ENCODE measurements around the gene ZNF503. TPM values are rescaled to one million over a fixed set of nuclear protein-coding genes. Genes with fewer than 3 reads are reported as not detected.

ZNF503 gene
- total RNA-seq, 3 donors from 2014 or later: 3.7 to 32.3 (median 6.1) TPM

GRCh38 chr10:75417522-75417927, 16.0 kb upstream of the ZNF503 start:
- no peak overlapping the region for H3K4me3 ChIP-seq
- DNase-seq: no peak
- ATAC-seq: no peak
- no peaks in the 10 kb centered on the region for H3K9me3 ChIP-seq
- H3K36me3 ChIP-seq (ENCODE audit: low read depth): no peaks in the 10 kb centered on the region
- no peaks in the 10 kb centered on the region for H3K4me1 ChIP-seq (ENCODE audit: low read depth)
- TF ChIP-seq, protein P1, sequence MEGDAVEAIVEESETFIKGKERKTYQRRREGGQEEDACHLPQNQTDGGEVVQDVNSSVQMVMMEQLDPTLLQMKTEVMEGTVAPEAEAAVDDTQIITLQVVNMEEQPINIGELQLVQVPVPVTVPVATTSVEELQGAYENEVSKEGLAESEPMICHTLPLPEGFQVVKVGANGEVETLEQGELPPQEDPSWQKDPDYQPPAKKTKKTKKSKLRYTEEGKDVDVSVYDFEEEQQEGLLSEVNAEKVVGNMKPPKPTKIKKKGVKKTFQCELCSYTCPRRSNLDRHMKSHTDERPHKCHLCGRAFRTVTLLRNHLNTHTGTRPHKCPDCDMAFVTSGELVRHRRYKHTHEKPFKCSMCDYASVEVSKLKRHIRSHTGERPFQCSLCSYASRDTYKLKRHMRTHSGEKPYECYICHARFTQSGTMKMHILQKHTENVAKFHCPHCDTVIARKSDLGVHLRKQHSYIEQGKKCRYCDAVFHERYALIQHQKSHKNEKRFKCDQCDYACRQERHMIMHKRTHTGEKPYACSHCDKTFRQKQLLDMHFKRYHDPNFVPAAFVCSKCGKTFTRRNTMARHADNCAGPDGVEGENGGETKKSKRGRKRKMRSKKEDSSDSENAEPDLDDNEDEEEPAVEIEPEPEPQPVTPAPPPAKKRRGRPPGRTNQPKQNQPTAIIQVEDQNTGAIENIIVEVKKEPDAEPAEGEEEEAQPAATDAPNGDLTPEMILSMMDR (IDR thresholded peaks at IDR 0.05): no peak
- intact Hi-C loops (cut with DNase I, micrococcal nuclease): no loop called here

DNA sequence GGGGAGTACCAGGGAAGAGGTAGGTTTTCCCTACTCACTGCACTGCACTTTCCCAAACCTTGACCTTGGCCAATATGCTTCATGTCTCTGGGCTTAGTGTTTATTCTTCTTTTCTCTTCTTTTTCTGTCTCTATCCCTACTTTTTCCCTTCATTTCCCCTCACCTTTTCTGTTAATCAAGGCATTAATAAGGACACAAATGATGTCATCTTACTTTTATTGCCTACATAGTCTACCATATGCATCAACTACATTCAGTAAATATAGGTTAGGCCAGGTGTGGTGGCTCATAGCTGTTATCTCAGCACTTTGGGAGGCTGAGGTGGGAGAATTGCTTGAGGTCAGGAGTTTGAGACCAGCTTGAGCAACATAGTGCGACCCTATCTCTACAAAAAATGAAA, 13.0 kb upstream of the ZNF503 start:
- no peaks in the 10 kb centered on the region for H3K36me3 ChIP-seq (ENCODE audit: low read depth)
- no peak overlapping the region for H3K4me3 ChIP-seq
- H3K4me1 ChIP-seq (ENCODE audit: low read depth): no peaks in the 10 kb centered on the region
- no peak for ATAC-seq
- TF ChIP-seq, protein P1 (IDR thresholded peaks at IDR 0.05): no peak
- no peaks in the 10 kb centered on the region for H3K9me3 ChIP-seq
- intact Hi-C loops (cut with DNase I, micrococcal nuclease): no loop called here
- no peak for DNase-seq

DNA sequence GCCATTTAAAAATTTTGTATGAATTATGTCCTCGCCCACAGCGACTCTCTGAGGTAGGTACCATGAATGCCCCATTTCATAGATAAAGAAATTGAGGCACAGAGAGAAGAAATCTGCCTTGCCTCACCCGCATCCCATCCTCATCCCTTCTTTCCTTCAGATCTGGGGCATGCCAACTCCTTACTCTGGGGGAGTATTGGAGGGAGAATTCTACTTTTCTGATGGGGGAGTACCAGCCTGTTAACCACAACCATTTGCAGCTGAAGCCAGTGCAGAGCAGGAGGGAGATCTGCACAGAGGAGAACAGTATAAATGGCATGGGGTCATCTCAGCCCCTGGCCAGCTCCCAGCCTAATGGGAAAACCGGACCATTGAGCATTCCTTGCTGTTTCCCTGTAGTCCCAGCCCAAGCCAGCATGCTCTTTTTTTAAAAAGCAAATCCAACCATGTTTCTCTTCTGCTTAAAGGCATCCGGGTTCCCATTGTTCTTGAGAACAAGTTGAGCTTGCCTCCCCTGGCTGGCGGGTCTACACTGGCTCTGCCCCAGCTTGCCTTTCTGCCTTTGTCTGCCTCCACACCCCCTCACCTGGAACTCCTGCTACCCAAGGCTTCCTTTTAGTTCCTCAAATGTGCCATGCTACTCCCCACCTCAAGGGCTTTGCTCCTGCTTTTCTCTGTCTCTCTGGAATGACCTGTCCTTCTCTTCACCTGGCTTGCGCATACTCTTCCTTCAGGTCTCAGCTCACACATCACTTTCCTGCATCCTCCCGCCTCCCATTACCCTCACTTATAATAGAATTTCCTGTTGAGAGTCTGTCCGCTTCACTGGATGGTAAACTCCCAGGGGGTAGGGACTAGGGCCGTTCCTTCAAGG, 8.8 kb upstream of the ZNF503 start:
- no peaks in the 10 kb centered on the region for H3K9me3 ChIP-seq
- DNase-seq (no peak), ATAC-seq (no peak)
- H3K4me3 ChIP-seq: no peak overlapping the region
- H3K36me3 ChIP-seq (ENCODE audit: low read depth): no peaks in the 10 kb centered on the region
- peaks cover 4% of the 10 kb centered on the region for H3K4me1 ChIP-seq (ENCODE audit: low read depth)
- intact Hi-C loops (cut with DNase I, micrococcal nuclease): no loop called here
- TF ChIP-seq, protein P1 (IDR thresholded peaks at IDR 0.05): no peak

GRCh38 chr10:75408911-75409885, 7.6 kb upstream of the ZNF503 start:
- peak overlapping the region; percentile 13 for H3K4me3 ChIP-seq
- intact Hi-C loops (cut with DNase I, micrococcal nuclease): loop anchor here in 1 of 2 donors (10.0 kb wide), 1 partner anchor 96 kb away; no protein-coding TSS in a partner anchor
- TF ChIP-seq, protein P1 (IDR thresholded peaks at IDR 0.05): no peak
- H3K9me3 ChIP-seq: no peaks in the 10 kb centered on the region
- no peaks in the 10 kb centered on the region for H3K36me3 ChIP-seq (ENCODE audit: low read depth)
- peak; percentile 78 to 89 (median 81) for DNase-seq
- ATAC-seq: peak; percentile 97
- H3K4me1 ChIP-seq (ENCODE audit: low read depth): peaks cover 13% of the 10 kb centered on the region

GRCh38 chr10:75408509-75408875, 6.9 kb upstream of the ZNF503 start:
- intact Hi-C loops (cut with DNase I, micrococcal nuclease): loop anchor here in 1 of 2 donors (10.0 kb wide), 1 partner anchor 96 kb away; no protein-coding TSS in a partner anchor
- H3K4me1 ChIP-seq (ENCODE audit: low read depth): peaks cover 13% of the 10 kb centered on the region
- no peak for ATAC-seq
- no peaks in the 10 kb centered on the region for H3K36me3 ChIP-seq (ENCODE audit: low read depth)
- no peaks in the 10 kb centered on the region for H3K9me3 ChIP-seq
- TF ChIP-seq, protein P1 (IDR thresholded peaks at IDR 0.05): no peak
- DNase-seq: peak in 2 of 3 donors; percentile 30 to 49
- H3K4me3 ChIP-seq: peak overlapping the region; percentile 13
